SU-DHL-6 (cell line): ENCODE results near the gene CCDC80.

Source experiments
- EZH2phosphoT487 ChIP-seq: fragments of 200-600 bp; sonication (generic), shearing (Covaris generic); conservative IDR thresholded peaks from 2 replicates; pipeline ENCODE4 v1.6.1; 2018; ENCODE audit warnings: mild to moderate bottlenecking, antibody characterized with exemption, low read length, moderate library complexity, mixed read lengths
- TF ChIP-seq, protein P1 (sequence below): fragments of 200-600 bp; sonication (generic); IDR thresholded peaks from one replicate; pipeline ENCODE4 v1.5.1; 2017; ENCODE audit warnings: antibody characterized with exemption, mild to moderate bottlenecking, low read length, moderate library complexity; ENCODE audit not compliant: insufficient read depth, poor library complexity, severe bottlenecking

DNA sequence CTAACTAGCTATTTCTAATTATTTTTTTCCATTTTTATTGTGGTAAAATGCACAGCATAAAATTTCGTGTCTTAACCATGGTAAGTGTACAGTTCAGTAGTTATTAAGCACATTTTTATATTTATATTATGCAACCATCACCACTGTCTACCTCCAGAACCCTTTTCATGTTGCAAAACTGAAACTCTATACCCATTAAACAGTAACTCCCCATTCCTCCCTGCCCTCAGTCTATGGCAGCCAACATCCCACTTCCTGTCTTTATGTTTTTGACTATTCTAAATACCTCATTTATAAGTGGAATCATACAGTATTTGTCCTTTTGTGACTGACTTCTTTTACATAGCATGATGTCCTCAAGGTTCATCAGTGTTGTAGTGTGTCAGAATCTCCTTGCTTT is 53.6 kb downstream of the CCDC80 start:
- TF ChIP-seq, protein P1, sequence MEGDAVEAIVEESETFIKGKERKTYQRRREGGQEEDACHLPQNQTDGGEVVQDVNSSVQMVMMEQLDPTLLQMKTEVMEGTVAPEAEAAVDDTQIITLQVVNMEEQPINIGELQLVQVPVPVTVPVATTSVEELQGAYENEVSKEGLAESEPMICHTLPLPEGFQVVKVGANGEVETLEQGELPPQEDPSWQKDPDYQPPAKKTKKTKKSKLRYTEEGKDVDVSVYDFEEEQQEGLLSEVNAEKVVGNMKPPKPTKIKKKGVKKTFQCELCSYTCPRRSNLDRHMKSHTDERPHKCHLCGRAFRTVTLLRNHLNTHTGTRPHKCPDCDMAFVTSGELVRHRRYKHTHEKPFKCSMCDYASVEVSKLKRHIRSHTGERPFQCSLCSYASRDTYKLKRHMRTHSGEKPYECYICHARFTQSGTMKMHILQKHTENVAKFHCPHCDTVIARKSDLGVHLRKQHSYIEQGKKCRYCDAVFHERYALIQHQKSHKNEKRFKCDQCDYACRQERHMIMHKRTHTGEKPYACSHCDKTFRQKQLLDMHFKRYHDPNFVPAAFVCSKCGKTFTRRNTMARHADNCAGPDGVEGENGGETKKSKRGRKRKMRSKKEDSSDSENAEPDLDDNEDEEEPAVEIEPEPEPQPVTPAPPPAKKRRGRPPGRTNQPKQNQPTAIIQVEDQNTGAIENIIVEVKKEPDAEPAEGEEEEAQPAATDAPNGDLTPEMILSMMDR: no peak
- TF ChIP-seq EZH2phosphoT487: no peak
